Panc1 (cell line): ENCODE results near the gene NT5DC3. TPM values are rescaled to one million over a fixed set of nuclear protein-coding genes. Genes with fewer than 3 reads are reported as not detected.

Experiments
- ATAC-seq: fragments of 200-7000 bp; cut with Tn5 transposase; 2 replicates; pipeline ENCODE4 v1.9.1; 2020; ENCODE audit warnings: mild to moderate bottlenecking, moderate library complexity
- BruUV-seq: library from RNA; stranded (reverse); fragments of 400-500 nt; replicated peaks from 2 replicates; lab custom pipeline; 2021; lab: Mats Ljungman, UMichigan
- CTCF ChIA-PET: fragments of 300-600 bp; sonication (Branson Sonifier 250); formaldehyde crosslinking; loops from one replicate; lab custom pipeline; 2022; ENCODE audit warnings: antibody characterized with exemption; lab: Charles Lee
- POLR2A ChIA-PET: fragments of 300-600 bp; sonication (Branson Sonifier 250); formaldehyde crosslinking; loops from one replicate; lab custom pipeline; 2022; ENCODE audit warnings: antibody characterized with exemption; lab: Charles Lee
- DNase-seq: peaks from one replicate; pipeline ENCODE4 v3.0.0-alpha.2; 2010; ENCODE audit warnings: low read depth, low spot score
- H3K27ac ChIP-seq: 2 replicates; pipeline ENCODE4 v1.5.1; 2011; ENCODE audit warnings: mild to moderate bottlenecking, low read length, inconsistent platforms
- H3K27me3 ChIP-seq: fragments of 200-500 bp; sonication (Bioruptor generic); 2 replicates; pipeline ENCODE4 v1.6.0; 2014; ENCODE audit warnings: low read length, inconsistent platforms; ENCODE audit not compliant: control insufficient read depth, insufficient read depth
- H3K36me3 ChIP-seq: fragments of 200-500 bp; sonication (Bioruptor generic); 2 replicates; pipeline ENCODE4 v1.5.1; 2014; ENCODE audit warnings: inconsistent platforms, mild to moderate bottlenecking, low read length, moderate library complexity; ENCODE audit not compliant: control insufficient read depth, insufficient read depth
- H3K4me1 ChIP-seq: 2 replicates; pipeline ENCODE4 v1.5.1; 2011; ENCODE audit warnings: inconsistent platforms, mild to moderate bottlenecking, low read length, moderate library complexity; ENCODE audit not compliant: control insufficient read depth, insufficient read depth
- H3K4me3 ChIP-seq, 2 experiments: 2 replicates each; pipeline ENCODE4 v1.5.1; 2011 to 2012; ENCODE audit warnings: low read depth in 2 of 2, low read length in 2 of 2, mild to moderate bottlenecking in 2 of 2, inconsistent platforms in 1 of 2, moderate library complexity in 1 of 2
- H3K9me3 ChIP-seq: fragments of 200-500 bp; sonication (Bioruptor generic); 2 replicates; pipeline ENCODE4 v1.5.1; 2014; ENCODE audit warnings: low read depth, mild to moderate bottlenecking, inconsistent platforms, low read length, moderate library complexity; ENCODE audit not compliant: control insufficient read depth, insufficient read depth
- POLR2AphosphoS5 ChIP-seq: IDR thresholded peaks from 2 replicates; pipeline ENCODE4 v1.6.1; 2012; ENCODE audit warnings: mild to moderate bottlenecking, low read depth, low read length, moderate library complexity
- SIN3A ChIP-seq: IDR thresholded peaks from 2 replicates; pipeline ENCODE4 v1.6.1; 2012; ENCODE audit warnings: low read depth, mild to moderate bottlenecking, low read length, moderate library complexity, borderline replicate concordance; ENCODE audit not compliant: insufficient read depth
- TCF7L2 ChIP-seq: IDR thresholded peaks from 2 replicates; pipeline ENCODE4 v1.6.1; 2011; ENCODE audit warnings: mild to moderate bottlenecking, low read depth, low read length, inconsistent platforms
- in situ Hi-C: cut with HindIII; loops from 2 replicates; pipeline ENCODE4 v1.10.0; 2016; ENCODE audit warnings: low sequenced_read_pairs, low pct_unique_long_range_greater_than_20kb
- intact Hi-C: fragments of 100-400 bp; cut with micrococcal nuclease; formaldehyde crosslinking; loops from one replicate; pipeline ENCODE4 v1.10.0; 2022; ENCODE audit not compliant: unreplicated experiment
- total RNA-seq: library from RNA; stranded (reverse); gene quantifications from one replicate; pipeline ENCODE4 v1.2.1, GENCODE V29; 2021; ENCODE audit not compliant: unreplicated experiment
- TF ChIP-seq, protein P1 (sequence below): fragments of 450-650 bp; IDR thresholded peaks from 2 replicates; pipeline ENCODE4 v1.5.1; 2017; ENCODE audit warnings: mild to moderate bottlenecking
- TF ChIP-seq, protein P2 (sequence below), 2 experiments: IDR thresholded peaks; 2 replicates each; pipeline ENCODE4 v1.6.1; 2011 to 2012; ENCODE audit warnings: low read depth in 2 of 2, control low read depth in 1 of 2, low read length in 1 of 2, mild to moderate bottlenecking in 1 of 2, moderate library complexity in 1 of 2; ENCODE audit not compliant: insufficient read depth in 1 of 2

The NT5DC3 gene
- total RNA-seq, 1 experiment from 2014 or later, result 24.9 TPM

DNA sequence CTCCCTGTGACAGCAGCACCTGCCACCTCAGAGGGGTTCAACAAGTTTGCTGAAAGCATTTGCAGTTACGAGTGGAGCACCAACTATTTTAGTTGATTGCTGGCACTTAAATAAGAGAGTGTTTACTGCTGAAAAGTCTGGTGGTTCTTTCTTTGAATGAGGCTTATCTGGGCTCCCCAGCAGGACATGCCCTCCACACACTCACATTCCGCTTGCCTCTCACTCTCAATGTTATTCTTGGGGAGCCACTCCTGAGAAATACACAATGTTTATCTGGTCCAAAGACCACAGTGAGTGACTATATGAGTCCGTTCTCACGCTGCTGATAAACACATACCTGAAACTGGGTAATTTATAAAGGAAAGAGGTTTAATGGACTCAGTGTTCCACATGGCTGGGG, 31.9 kb downstream of the NT5DC3 start:
- no TSS peak for BruUV-seq
- Histone ChIP-seq H3K9me3 (no peaks in the 10 kb centered on the region), H3K27me3 (no peaks in the 10 kb centered on the region), H3K4me1 (peaks cover 31% of the 10 kb centered on the region), H3K36me3 (peaks cover 14% of the 10 kb centered on the region), H3K27ac (no peak overlapping the region), H3K4me3 (no peak overlapping the region)
- intact Hi-C loops, result no loop called here
- CTCF ChIA-PET, result no interaction called here
- no peak for ATAC-seq
- DNase-seq, result no peak
- POLR2A ChIA-PET, result no interaction called here
- in situ Hi-C loops, result no loop called here
- TF ChIP-seq TCF7L2 (no peak), POLR2AphosphoS5 (no peak), SIN3A (no peak)
- TF ChIP-seq, protein P1, sequence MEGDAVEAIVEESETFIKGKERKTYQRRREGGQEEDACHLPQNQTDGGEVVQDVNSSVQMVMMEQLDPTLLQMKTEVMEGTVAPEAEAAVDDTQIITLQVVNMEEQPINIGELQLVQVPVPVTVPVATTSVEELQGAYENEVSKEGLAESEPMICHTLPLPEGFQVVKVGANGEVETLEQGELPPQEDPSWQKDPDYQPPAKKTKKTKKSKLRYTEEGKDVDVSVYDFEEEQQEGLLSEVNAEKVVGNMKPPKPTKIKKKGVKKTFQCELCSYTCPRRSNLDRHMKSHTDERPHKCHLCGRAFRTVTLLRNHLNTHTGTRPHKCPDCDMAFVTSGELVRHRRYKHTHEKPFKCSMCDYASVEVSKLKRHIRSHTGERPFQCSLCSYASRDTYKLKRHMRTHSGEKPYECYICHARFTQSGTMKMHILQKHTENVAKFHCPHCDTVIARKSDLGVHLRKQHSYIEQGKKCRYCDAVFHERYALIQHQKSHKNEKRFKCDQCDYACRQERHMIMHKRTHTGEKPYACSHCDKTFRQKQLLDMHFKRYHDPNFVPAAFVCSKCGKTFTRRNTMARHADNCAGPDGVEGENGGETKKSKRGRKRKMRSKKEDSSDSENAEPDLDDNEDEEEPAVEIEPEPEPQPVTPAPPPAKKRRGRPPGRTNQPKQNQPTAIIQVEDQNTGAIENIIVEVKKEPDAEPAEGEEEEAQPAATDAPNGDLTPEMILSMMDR, result no peak
- TF ChIP-seq, protein P2, sequence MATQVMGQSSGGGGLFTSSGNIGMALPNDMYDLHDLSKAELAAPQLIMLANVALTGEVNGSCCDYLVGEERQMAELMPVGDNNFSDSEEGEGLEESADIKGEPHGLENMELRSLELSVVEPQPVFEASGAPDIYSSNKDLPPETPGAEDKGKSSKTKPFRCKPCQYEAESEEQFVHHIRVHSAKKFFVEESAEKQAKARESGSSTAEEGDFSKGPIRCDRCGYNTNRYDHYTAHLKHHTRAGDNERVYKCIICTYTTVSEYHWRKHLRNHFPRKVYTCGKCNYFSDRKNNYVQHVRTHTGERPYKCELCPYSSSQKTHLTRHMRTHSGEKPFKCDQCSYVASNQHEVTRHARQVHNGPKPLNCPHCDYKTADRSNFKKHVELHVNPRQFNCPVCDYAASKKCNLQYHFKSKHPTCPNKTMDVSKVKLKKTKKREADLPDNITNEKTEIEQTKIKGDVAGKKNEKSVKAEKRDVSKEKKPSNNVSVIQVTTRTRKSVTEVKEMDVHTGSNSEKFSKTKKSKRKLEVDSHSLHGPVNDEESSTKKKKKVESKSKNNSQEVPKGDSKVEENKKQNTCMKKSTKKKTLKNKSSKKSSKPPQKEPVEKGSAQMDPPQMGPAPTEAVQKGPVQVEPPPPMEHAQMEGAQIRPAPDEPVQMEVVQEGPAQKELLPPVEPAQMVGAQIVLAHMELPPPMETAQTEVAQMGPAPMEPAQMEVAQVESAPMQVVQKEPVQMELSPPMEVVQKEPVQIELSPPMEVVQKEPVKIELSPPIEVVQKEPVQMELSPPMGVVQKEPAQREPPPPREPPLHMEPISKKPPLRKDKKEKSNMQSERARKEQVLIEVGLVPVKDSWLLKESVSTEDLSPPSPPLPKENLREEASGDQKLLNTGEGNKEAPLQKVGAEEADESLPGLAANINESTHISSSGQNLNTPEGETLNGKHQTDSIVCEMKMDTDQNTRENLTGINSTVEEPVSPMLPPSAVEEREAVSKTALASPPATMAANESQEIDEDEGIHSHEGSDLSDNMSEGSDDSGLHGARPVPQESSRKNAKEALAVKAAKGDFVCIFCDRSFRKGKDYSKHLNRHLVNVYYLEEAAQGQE (IDR thresholded peaks at IDR 0.05; ENCODE audit: insufficient read depth in 1 of 2, low read depth in 2 of 2, low read length in 1 of 2), result no peak

DNA sequence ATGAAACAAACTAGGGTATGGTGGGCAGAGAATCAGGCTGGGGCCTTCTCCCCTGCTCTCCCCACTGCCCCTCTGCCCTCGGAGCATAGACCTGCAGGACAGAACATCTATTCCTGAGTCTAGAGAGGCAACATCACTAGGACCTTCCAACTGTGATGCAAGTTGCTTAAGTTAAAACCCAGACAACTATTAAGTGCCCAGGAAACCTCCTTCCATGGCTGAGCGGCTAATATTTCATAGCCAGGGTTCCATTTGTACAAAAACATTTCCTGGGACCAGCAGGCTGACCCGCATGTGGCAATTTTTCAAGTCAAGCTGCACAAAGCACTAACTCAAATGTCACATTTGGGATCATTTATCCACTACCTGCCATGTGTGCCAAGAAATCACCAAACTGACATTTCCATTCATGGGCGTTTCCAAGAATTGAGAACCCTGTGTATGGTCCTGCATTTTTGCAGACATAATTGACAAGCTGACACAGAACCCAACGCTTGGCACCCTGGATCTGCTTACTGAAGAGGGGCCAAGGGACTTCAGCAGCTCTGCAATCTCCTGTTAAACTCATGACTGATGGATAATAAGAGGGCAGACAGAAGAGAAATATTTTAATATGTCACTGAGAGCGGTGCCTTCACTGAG, 32.7 kb downstream of the NT5DC3 start:
- CTCF ChIA-PET, result no interaction called here
- TF ChIP-seq, protein P1, result no peak
- no peak for TF ChIP-seq POLR2AphosphoS5
- TF ChIP-seq, protein P2 (IDR thresholded peaks at IDR 0.05; ENCODE audit: insufficient read depth in 1 of 2, low read depth in 2 of 2, low read length in 1 of 2), result no peak
- TF ChIP-seq SIN3A, result no peak
- no peak for TF ChIP-seq TCF7L2
- H3K27ac ChIP-seq, result no peak overlapping the region
- H3K4me1 ChIP-seq, result peaks cover 33% of the 10 kb centered on the region
- H3K36me3 ChIP-seq, result peaks cover 14% of the 10 kb centered on the region
- BruUV-seq, result no TSS peak
- in situ Hi-C loops (no loop called here), intact Hi-C loops (no loop called here)
- no peak for ATAC-seq
- DNase-seq, result no peak
- no peaks in the 10 kb centered on the region for H3K9me3 ChIP-seq
- no peak overlapping the region for H3K4me3 ChIP-seq
- no peaks in the 10 kb centered on the region for H3K27me3 ChIP-seq
- POLR2A ChIA-PET, result no interaction called here
